GM10266 (cell line): ENCODE data around the gene SLBP.

Experiments used
- DNase-seq: peaks from one replicate; pipeline ENCODE4 v3.0.0; 2012; ENCODE audit errors: extremely low spot score
- CTCF ChIP-seq: IDR thresholded peaks from 2 replicates; pipeline ENCODE4 v1.5.1; 2012; ENCODE audit warnings: mild to moderate bottlenecking, low read depth; ENCODE audit not compliant: control insufficient read depth, insufficient read depth; ENCODE audit errors: missing control alignments

SLBP gene

GRCh38 chr4:1715002-1715758, 3.1 kb upstream of the SLBP start:
- no peak for DNase-seq
- TF ChIP-seq CTCF = no peak

- no peak for DNase-seq
- no peak for TF ChIP-seq CTCF
Observed at GRCh38 chr4:1714303-1715001, 2.3 kb upstream of the SLBP start.

DNA sequence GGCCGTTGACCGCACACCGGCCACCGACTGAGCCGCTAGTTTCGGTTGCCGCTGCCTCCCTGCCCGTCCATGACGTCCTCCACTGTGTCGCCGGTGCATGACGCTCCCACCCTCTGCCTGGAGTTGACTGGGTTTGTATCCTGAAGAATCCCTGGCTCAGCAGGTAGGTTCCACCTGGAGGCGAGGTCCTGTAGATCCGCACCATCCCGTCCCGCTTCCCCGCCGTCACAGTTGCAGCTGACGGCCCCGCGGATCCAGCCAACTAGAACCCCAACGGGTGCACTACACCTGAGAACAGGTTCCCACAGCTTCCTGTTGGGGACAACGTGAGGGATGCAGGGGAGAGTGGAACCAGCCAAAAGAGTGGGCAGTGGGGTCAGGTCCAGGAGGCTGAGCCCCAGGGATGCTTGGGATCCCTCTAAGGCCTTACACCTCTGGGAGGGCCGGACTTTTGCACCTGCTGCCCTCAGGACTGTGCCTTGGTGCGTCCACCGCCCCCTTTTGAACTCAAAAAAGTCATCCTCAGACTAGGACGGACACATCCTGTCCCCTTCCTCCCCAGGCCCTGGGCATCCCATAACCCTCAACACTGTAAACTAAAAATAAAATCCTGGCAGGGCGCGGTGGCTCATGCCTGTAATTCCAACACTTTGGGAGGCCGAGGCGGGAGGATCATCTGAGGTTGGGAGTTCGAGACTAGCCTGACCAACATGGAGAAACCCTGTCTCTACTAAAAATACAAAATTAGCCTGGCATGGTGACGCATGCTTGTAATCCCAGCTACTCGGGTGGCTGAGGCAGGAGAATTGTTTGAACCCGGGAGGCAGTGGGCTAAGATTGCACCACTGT, 1.1 kb upstream of the SLBP start:
- no peak for DNase-seq
- no peak for TF ChIP-seq CTCF

GRCh38 chr4:1711571-1712215, 426 bp downstream of the SLBP start:
- DNase-seq = no peak

DNA sequence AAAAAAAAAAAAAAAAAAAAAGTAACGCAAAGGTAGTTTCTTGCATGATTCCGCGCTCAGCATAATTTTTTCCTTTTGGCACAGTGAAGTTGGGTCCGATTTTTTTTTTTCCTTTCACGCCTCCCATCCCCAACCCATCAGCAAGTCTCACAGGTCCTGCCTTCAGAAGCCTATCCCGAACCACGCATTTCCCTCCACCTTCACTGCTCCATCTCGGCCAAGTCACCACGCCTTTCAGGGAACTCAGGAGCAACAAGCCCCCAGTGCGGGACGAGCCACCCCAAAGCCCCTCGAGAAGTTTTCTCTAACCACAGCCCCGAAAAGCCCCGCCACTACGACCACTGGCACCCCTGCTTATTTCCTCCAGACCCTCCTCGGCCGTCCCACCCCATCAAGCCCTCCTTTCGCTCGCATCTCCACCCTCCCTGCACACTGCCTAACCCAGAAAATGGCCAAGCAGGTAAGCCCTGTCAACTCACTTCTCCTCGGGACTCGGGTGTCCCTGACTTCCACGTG, 1.0 kb downstream of the SLBP start:
- no peak for TF ChIP-seq CTCF
- no peak for DNase-seq

More at GRCh38 chr4:1711571-1712215, 426 bp downstream of the SLBP start:
- no peak for TF ChIP-seq CTCF

- no peak for TF ChIP-seq CTCF
Observed at GRCh38 chr4:1708581-1708980, 3.5 kb downstream of the SLBP start.

More at GRCh38 chr4:1708581-1708980, 3.5 kb downstream of the SLBP start:
- no peak for DNase-seq
